Left lobe of liver (tissue), 2 donors: ENCODE data around the gene CIRBP. TPM values are rescaled to one million over a fixed set of nuclear protein-coding genes. Genes with fewer than 3 reads are reported as not detected.
"Not testable (repeated sequence)": the region's sequence is repeated elsewhere in the genome, so short reads cannot be mapped to it uniquely, and the experiment has no call there.

ENCODE experiments used
- ATAC-seq: fragments of 200-7000 bp; cut with Tn5 transposase; one replicate; pipeline ENCODE4 v1.9.1; 2020; ENCODE audit warnings: mild to moderate bottlenecking, moderate library complexity
- DNase-seq: peaks from one replicate; pipeline ENCODE4 v3.0.0-alpha.2; 2020; ENCODE audit warnings: low spot score
- total RNA-seq: library from RNA; stranded (reverse); gene quantifications from one replicate; pipeline ENCODE4 v1.2.1, GENCODE V29; 2021
- donor health status: DM: no; HTN: no; CAD: no; lungs with moderate emphysema.
- donor health status: DM: no; HTN: yes; CAD: no.

CIRBP gene
- total RNA-seq, 1 donor from 2014 or later = 125 TPM

DNA sequence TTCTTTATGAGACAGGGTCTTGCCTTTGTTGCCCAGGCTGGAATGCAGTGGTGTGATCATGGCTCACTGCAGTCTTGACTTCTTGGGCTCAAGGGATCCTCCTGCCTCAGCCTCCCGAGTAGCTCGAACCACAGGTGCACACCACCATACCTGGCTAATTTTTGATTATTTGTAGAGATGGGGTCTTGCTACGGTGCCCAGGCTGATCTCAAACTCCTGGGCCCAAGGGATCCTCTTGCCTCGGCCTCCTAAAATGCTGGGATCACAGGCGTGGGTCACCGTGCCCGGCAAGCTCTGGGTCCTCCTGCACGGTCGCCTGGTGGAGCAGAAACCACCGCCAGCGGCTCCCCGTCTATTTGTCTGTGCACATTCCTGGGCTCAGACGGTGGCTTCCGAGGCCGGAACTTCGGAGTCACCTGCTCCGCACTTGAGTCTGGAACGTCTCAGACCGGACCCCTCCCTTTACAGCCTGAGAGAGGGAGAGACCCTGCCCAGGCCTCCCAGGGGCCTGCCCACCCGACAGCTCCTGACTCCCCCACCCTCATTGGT, 38.7 kb downstream of the CIRBP start:
- ATAC-seq (no peak), DNase-seq (no peak)

GRCh38 chr19:1308718-1309117, 39.6 kb downstream of the CIRBP start:
- DNase-seq (no peak), ATAC-seq (no peak)

GRCh38 chr19:1309977-1310852, 41.1 kb downstream of the CIRBP start:
- no peak for DNase-seq
- ATAC-seq = no peak

GRCh38 chr19:1310853-1311180, 41.7 kb downstream of the CIRBP start:
- ATAC-seq (no peak), DNase-seq (no peak)

DNA sequence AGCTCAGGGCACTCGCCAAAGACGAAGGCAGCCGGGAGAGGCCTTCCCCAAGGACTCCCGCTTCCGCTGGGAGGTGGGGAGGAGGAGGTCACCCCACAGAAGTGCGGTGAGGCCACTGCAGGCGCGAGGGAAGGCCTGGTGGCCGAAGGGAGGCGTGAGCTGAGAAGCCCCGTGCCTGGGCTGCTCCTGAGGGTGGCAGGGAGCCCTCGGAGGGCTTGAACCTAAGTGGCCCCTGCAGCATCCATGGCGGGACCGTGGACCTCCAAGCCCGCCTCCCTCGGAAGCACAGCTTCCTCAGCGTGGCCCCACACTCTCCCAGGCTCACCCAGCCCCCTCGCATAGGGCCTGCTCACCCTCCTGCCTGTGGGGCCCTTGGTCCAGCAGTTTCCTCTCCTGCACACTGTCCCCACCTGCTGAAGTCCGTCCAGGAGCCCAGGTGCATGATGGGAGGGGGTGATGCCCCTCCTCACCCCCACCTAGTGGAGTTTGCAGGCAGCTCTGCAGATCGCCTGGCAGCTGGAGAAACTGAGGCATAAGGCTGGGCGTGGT, 42.5 kb downstream of the CIRBP start:
- ATAC-seq (no peak), DNase-seq (no peak)

GRCh38 chr19:1312767-1313694, 43.9 kb downstream of the CIRBP start:
- ATAC-seq = no peak
- no peak for DNase-seq

- ATAC-seq (no peak), DNase-seq (no peak)
These were observed 44.8 kb downstream of the CIRBP start for GRCh38 chr19:1313695-1314613.

DNA sequence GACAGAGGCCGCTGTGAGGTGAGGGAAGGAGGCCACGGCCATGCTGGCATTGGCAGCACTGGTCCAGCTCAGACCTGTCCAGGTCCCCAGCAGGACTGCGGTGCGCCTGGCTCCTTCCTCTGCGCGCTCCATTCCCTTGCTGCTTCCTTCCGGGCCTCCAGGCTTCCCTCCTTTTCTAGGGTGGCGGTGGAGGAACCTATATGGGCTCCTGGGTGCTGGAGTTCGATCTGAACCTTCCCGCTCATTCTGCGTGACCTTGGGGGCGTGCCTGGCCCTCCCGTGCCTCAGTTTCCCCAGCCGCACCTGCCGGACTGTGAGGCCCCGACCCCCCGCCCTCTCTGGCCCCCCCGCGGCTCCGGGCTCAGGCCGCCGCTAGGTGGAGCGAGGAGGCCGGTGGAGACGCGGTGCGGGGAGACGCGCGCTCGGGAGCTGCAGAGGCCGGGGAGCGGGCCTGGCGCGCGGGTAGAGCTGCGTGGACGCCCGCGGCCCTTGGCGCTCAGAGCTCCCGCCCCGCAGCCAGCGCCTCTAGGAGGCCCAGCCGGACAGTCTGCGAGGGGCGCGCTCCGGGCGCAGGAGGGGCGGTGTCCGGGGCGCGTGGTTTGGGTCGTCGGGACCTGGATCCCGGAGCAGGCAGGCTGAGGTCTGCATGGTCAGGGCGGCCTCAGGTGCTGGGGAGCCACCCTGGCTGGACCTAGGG, 46.5 kb downstream of the CIRBP start:
- ATAC-seq = peak; percentile 95
- peak; percentile 61 for DNase-seq

DNA sequence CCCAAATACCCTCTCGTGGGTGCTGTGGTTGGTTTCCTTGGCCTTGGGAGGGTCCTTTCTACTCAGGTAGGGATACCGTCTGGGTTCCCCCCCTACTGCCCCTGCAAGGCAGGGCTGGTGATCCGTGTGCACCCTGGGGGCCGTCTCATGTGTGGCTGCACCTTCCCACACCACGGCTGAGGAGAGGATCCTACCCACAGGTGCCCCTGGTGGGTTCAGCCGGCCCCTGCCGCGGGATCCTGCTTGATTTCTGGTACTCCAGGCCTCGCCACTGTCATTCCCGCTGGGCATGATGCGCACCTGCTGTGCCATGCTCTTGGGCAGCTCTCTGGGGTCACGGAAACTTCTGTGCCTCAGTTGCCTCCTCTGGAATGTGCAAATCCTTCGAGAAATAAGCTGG, 47.3 kb downstream of the CIRBP start:
- no peak for ATAC-seq
- no peak for DNase-seq

- DNase-seq (no peak), ATAC-seq (no peak)
These were observed 48.3 kb downstream of the CIRBP start for GRCh38 chr19:1317274-1318003.

- ATAC-seq = no peak
- DNase-seq = no peak
These were observed 49.7 kb downstream of the CIRBP start for GRCh38 chr19:1318678-1319471.

- ATAC-seq, DNase-seq: not testable (repeated sequence)
These were observed 51.1 kb downstream of the CIRBP start for GRCh38 chr19:1320282-1320650.

DNA sequence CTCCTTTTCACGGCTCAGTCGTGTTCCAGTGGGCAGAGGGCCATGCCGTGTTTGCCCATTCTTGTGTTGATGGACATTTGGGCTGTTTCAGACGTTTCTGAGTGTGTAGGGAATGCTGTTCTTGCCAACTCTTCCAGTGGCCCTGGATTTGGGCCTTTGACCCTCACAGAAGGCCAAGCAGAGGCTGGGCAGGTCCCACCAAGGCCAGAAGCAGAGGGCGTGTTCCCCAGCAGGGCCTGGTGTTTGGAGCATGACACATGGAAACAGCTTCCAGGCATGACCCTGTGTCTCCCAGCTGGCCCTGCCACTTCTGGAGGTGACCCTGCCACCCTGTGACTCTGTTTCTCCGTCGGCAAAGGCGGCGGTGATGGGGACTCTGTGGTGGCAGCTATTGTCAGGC, 52.4 kb downstream of the CIRBP start:
- ATAC-seq (no peak), DNase-seq (no peak)

- DNase-seq (no peak), ATAC-seq (no peak)
These were observed 53.3 kb downstream of the CIRBP start for GRCh38 chr19:1322198-1322981.

DNA sequence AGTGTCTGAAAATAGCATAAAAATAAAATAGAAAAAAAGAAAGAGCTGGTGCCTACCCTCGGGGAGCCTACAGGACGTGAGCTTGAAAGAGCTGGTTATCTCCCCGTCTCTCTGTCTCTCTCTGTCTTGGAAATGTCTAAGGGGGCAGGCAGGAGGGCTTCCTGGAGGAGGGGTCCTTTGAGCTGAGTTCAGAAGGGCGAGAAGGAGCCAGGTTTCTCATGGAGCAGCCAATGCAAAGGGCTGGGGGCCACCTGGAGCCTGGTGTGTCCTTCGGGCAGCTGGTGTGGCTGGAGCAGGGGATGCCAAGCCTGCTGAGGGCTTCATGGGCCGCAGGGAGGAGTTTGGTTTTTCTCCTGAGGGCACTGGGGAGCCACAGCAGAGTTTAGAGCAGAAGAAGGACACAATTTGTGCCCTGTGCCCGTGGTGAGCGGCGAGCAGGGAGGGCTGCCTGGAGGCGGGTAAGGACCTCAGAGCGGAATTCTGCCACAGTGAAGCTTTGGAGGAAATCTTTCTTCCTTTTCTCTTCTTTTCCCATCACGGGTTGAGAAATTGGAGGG, 55.2 kb downstream of the CIRBP start:
- DNase-seq = no peak
- ATAC-seq = no peak
